HG02885 (cell line): Measurements from ENCODE around the gene ACTR5.
"Not testable (repeated sequence)": the region's sequence is repeated elsewhere in the genome, so short reads cannot be mapped to it uniquely, and the experiment has no call there.

Experiments used
- ATAC-seq: cut with Tn5 transposase; IDR thresholded peaks from one replicate; pipeline ENCODE4 v1.9.1; 2021; ENCODE audit warnings: mild to moderate bottlenecking; ENCODE audit not compliant: unreplicated experiment, poor library complexity

Gene ACTR5

GRCh38 chr20:38763616-38764015 is 15.4 kb downstream of the ACTR5 start:
- ATAC-seq, result no peak

GRCh38 chr20:38764567-38765318 is 16.5 kb downstream of the ACTR5 start:
- ATAC-seq, result no peak

GRCh38 chr20:38766071-38766470 is 17.8 kb downstream of the ACTR5 start:
- no peak for ATAC-seq

GRCh38 chr20:38769376-38770295 is 21.4 kb downstream of the ACTR5 start:
- no peak for ATAC-seq

- no peak for ATAC-seq
Measured at GRCh38 chr20:38770546-38770945, 22.3 kb downstream of the ACTR5 start.

- no peak for ATAC-seq
Measured at GRCh38 chr20:38770970-38771369, 22.7 kb downstream of the ACTR5 start.

GRCh38 chr20:38771621-38772020 is 23.4 kb downstream of the ACTR5 start:
- no peak for ATAC-seq

- no peak for ATAC-seq
Measured at GRCh38 chr20:38774167-38774566, 25.9 kb downstream of the ACTR5 start.

GRCh38 chr20:38776363-38776762 is 28.1 kb downstream of the ACTR5 start:
- no peak for ATAC-seq

GRCh38 chr20:38779247-38780097 is 31.2 kb downstream of the ACTR5 start:
- ATAC-seq, result no peak

GRCh38 chr20:38782275-38782674 is 34.0 kb downstream of the ACTR5 start:
- ATAC-seq, result no peak

- ATAC-seq, result no peak
Measured at GRCh38 chr20:38787870-38788269, 39.6 kb downstream of the ACTR5 start.

- no peak for ATAC-seq
Measured at GRCh38 chr20:38789503-38790199, 41.4 kb downstream of the ACTR5 start.

- no peak for ATAC-seq
Measured at GRCh38 chr20:38790200-38791053, 42.2 kb downstream of the ACTR5 start.

- no peak for ATAC-seq
Measured at GRCh38 chr20:38791291-38791690, 43.0 kb downstream of the ACTR5 start.

- ATAC-seq, result no peak
Measured at GRCh38 chr20:38791940-38792339, 43.7 kb downstream of the ACTR5 start.

- ATAC-seq, result not testable (repeated sequence)
Measured at GRCh38 chr20:38794057-38794456, 45.8 kb downstream of the ACTR5 start.

- ATAC-seq, result no peak
Measured at GRCh38 chr20:38798266-38798665, 50.0 kb downstream of the ACTR5 start.

- no peak for ATAC-seq
Measured at GRCh38 chr20:38799203-38799602, 50.9 kb downstream of the ACTR5 start.
